T-cell (primary cell): ENCODE results near the gene CUTA. TPM values are rescaled to one million over a fixed set of nuclear protein-coding genes. Genes with fewer than 3 reads are reported as not detected.

Source experiments
- ATAC-seq, 4 experiments: fragments of 200-7000 bp in 3 of 4; fragments of 150-1000 bp in 1 of 4; cut with Tn5 transposase; replicated peaks in 1 of 4; 1 replicate in 3 of 4; 2 replicates in 1 of 4; pipeline ENCODE4 v1.10.0; 2021; ENCODE audit warnings: moderate library complexity in 3 of 4, mild to moderate bottlenecking in 2 of 4, moderate number of reproducible peaks in 1 of 4
- CTCF ChIA-PET, 2 donors: fragments of 300-600 bp; sonication (Branson Sonifier 250); formaldehyde crosslinking; loops; one replicate each; lab custom pipeline; 2022; ENCODE audit warnings: antibody characterized with exemption in 2 of 2; lab: Charles Lee
- POLR2A ChIA-PET, 2 donors: fragments of 300-600 bp; sonication (Branson Sonifier 250); formaldehyde crosslinking; loops; one replicate each; lab custom pipeline; 2022; ENCODE audit warnings: antibody characterized with exemption in 2 of 2; lab: Charles Lee
- DNase-seq, 35 experiments: peaks; one replicate each; pipeline versions ENCODE4 v3.0.0 to v3.0.0-alpha.2; 2013 to 2023
- H3K27ac ChIP-seq: one replicate; pipeline ENCODE4 v1.5.1; 2013; ENCODE audit warnings: low read length
- H3K27me3 ChIP-seq, 2 experiments: replicated peaks in 1 of 2; 1 replicate in 1 of 2; 2 replicates in 1 of 2; pipeline versions ENCODE4 v1.6.1 to v1.7.0; 2013; ENCODE audit warnings: low read length in 1 of 2, mixed read lengths in 1 of 2; ENCODE audit not compliant: control insufficient read depth in 2 of 2, insufficient read depth in 2 of 2; ENCODE audit errors: extremely low read depth in 1 of 2
- H3K36me3 ChIP-seq, 2 donors: 1 replicate in 1 of 2; 2 replicates in 1 of 2; pipeline versions ENCODE4 v1.6.1 to v1.7.0; 2013; ENCODE audit warnings: low read length in 1 of 2; ENCODE audit not compliant: control insufficient read depth in 2 of 2, insufficient read depth in 1 of 2; ENCODE audit errors: extremely low read depth in 1 of 2
- H3K4me1 ChIP-seq, 2 experiments: 1 replicate in 1 of 2; 2 replicates in 1 of 2; pipeline versions ENCODE4 v1.6.1 to v1.7.0; 2013; ENCODE audit warnings: low read length in 2 of 2, mixed read lengths in 1 of 2; ENCODE audit not compliant: insufficient read depth in 2 of 2, control insufficient read depth in 1 of 2; ENCODE audit errors: extremely low read depth in 1 of 2
- H3K4me3 ChIP-seq, 2 donors: 1 replicate in 1 of 2; 2 replicates in 1 of 2; pipeline versions ENCODE4 v1.5.1 to v1.7.0; 2013; ENCODE audit warnings: mild to moderate bottlenecking in 2 of 2, low read length in 1 of 2, moderate library complexity in 1 of 2; ENCODE audit not compliant: control insufficient read depth in 1 of 2; ENCODE audit errors: extremely low read depth in 1 of 2
- H3K9me3 ChIP-seq: 2 replicates; pipeline ENCODE4 v1.7.0; 2013
- H3K27ac Mint-ChIP-seq, 2 donors: one replicate each; pipeline ENCODE4 v1.8.0; 2020 to 2021; ENCODE audit warnings: mild to moderate bottlenecking in 2 of 2, mixed read lengths in 2 of 2
- H3K27me3 Mint-ChIP-seq, 2 donors: one replicate each; pipeline ENCODE4 v1.8.0; 2021 to 2022; ENCODE audit warnings: mixed read lengths in 2 of 2
- H3K36me3 Mint-ChIP-seq: one replicate; pipeline ENCODE4 v1.8.0; 2021; ENCODE audit warnings: mixed read lengths
- H3K4me1 Mint-ChIP-seq, 3 donors: one replicate each; pipeline ENCODE4 v1.8.0; 2020 to 2022; ENCODE audit warnings: mixed read lengths in 3 of 3, mild to moderate bottlenecking in 1 of 3
- H3K4me3 Mint-ChIP-seq, 3 donors: one replicate each; pipeline ENCODE4 v1.8.0; 2020 to 2022; ENCODE audit warnings: mild to moderate bottlenecking in 3 of 3, mixed read lengths in 3 of 3, moderate library complexity in 3 of 3
- H3K9me3 Mint-ChIP-seq, 3 donors: one replicate each; pipeline ENCODE4 v1.8.0; 2020 to 2022; ENCODE audit warnings: mixed read lengths in 3 of 3
- WGBS: methylation state at CpG from one replicate; pipeline ENCODE4 v1.1.5; 2013; ENCODE audit warnings: missing lambda C conversion rate; ENCODE audit not compliant: insufficient coverage; 5-methylcytosine and 5-hydroxymethylcytosine counted together
- total RNA-seq, 35 experiments: library from RNA in 6 of 35; stranded (reverse) in 6 of 35; fragments of 120-200 nt in 1 of 35; gene quantifications; one replicate each; pipeline versions ENCODE4 v1.2.1 to v1.2.4 and lab custom pipeline; 2013 to 2026

The CUTA gene
- total RNA-seq, 5 donors from 2014 or later (not counting 1 experiment from before 2014, with no cell fraction given): 169 to 184 (median 176) TPM

DNA sequence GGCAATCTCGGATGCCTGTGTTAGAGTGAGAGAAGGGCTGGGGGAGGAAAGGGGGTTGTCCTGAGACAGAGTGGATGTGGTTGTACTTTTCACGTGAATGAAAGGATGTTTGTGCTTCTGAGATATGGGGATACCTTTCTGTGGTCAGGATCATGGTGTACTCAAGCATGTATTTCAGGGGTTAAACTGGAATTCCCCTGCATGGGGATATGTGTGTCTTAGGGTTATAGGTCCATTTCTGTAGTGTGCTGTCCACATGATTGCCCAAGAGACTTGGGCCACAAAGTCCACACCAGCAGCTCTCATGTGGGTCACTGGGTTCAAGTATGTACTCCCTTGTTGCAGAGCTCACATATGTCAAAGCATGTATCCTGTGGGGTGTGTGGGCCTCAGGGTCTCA, 12.4 kb upstream of the CUTA start:
- peaks cover 9% of the 10 kb centered on the region for H3K36me3 Mint-ChIP-seq
- H3K36me3 ChIP-seq: peaks cover 0 to 14% of the 10 kb centered on the region in 2 donors
- peaks cover 43 to 73% of the 10 kb centered on the region in 2 experiments for H3K4me1 ChIP-seq
- no peaks in the 10 kb centered on the region for H3K27me3 Mint-ChIP-seq
- ATAC-seq (peak in 1 of 4 experiments; percentile 1), DNase-seq (peak in 4 of 35 experiments; percentile 14 to 47 (median 38))
- H3K4me3 ChIP-seq: peak overlapping the region; percentile 41 to 50
- H3K27me3 ChIP-seq: no peaks in the 10 kb centered on the region
- H3K27ac Mint-ChIP-seq: peak overlapping the region; percentile 90 to 95
- H3K4me3 Mint-ChIP-seq: peak overlapping the region; percentile 85 to 97 (median 87)
- ChIA-PET POLR2A (interaction anchor here (0.7 to 1.5 kb wide), 4 partner anchors 13 to 1327 kb away, joined by 3 to 6 read pairs (median 4); partner anchors contain the start of genes SNRPC (in 1 of the 2) and ZBTB9 (in 1 of the 2)), CTCF (interaction anchor here in 1 of 2 donors (0.5 to 3.1 kb wide), 8 partner anchors 12 to 1916 kb away, joined by 3 to 18 read pairs (median 4); partner anchors contain the start of genes CUTA and ZBTB9)
- H3K4me1 Mint-ChIP-seq: peaks cover 65 to 78% (median 76%) of the 10 kb centered on the region in 3 donors
- 6% methylated on average over 2 of the region's 2 CpGs for WGBS
- H3K27ac ChIP-seq: peak overlapping the region; percentile 88
- no peaks in the 10 kb centered on the region for H3K9me3 ChIP-seq
- H3K9me3 Mint-ChIP-seq: no peaks in the 10 kb centered on the region

DNA sequence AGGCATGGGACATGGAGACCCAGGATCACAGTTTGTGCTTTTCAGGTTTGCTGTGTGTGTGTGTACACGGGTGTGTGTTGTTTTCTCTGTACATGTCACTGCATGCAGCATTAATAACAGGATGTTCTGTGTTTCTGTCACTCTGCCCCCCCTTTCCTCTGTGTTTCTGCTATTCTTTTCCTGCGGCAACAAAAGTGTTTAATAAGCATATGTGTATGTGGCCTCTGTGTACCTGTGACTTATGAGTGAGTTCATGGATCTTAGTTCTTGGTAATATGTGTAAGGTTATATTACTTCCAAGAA, 11.8 kb upstream of the CUTA start:
- Histone ChIP-seq H3K27ac (peak overlapping the region; percentile 88), H3K4me3 (peak overlapping the region; percentile 16 to 71), H3K36me3 (peaks cover 0 to 10% of the 10 kb centered on the region in 2 donors), H3K9me3 (no peaks in the 10 kb centered on the region), H3K4me1 (peaks cover 47 to 79% of the 10 kb centered on the region in 2 experiments), H3K27me3 (no peaks in the 10 kb centered on the region)
- no CpG with 5 or more reads among the region's 2 CpGs for WGBS
- peak in 12 of 35 experiments; percentile 12 to 59 (median 37) for DNase-seq
- ATAC-seq: peak in 2 of 4 experiments; percentile 9 to 10
- H3K4me1 Mint-ChIP-seq: peaks cover 72 to 84% (median 83%) of the 10 kb centered on the region in 3 donors
- H3K27ac Mint-ChIP-seq: peak overlapping the region; percentile 90 to 95
- H3K36me3 Mint-ChIP-seq: peaks cover 6% of the 10 kb centered on the region
- POLR2A ChIA-PET: no interaction called here
- H3K27me3 Mint-ChIP-seq: no peaks in the 10 kb centered on the region
- CTCF ChIA-PET: interaction anchor here in 1 of 2 donors (0.6 to 3.1 kb wide), 4 partner anchors 12 to 198 kb away, joined by 3 to 18 read pairs (median 8); partner anchors contain the start of genes CUTA and ZBTB9
- H3K9me3 Mint-ChIP-seq: no peaks in the 10 kb centered on the region
- H3K4me3 Mint-ChIP-seq: peak overlapping the region; percentile 85 to 97 (median 87)

DNA sequence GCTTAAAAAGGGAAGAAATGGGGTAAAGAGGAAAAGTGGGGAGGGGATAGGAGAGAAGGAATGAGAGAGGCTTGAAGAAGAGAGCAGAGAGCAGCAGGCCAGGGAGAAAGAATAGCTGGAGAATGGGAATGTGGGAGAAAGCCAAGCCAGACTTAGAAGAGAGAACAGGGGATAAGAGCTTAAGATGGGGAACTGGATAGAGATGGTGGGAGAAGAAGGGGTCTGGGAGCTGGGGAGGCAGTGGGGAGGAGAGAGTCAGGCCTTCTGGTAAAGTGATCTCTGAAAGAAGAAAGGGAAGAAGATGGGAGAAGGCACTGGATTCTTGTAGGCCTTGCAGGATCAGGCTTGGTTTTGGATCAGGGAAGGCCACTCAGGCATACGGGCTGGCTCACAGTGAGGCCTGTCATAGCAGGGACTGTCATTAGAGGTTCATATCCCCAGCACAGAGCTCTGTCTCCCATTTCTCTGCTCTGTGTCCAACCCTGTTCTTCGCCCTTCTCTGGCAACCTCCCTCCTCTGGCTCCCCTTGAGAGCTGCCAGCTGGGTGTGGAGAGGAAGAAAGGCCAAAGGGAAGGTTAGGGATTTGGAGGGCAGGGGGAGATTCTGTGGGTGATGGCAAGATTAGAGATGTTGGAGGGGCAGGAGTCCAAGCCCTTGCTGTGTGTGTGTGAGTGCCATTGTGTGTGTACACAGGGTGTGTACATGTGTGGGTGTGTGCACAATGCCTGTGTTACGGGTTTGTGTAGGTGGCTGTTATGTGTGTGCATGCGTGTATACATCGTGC, 11.3 kb upstream of the CUTA start:
- Histone ChIP-seq H3K9me3 (no peaks in the 10 kb centered on the region), H3K27ac (peak overlapping the region; percentile 88), H3K4me3 (peak overlapping the region; percentile 68 to 71), H3K27me3 (no peaks in the 10 kb centered on the region), H3K36me3 (peaks cover 0 to 10% of the 10 kb centered on the region in 2 donors), H3K4me1 (peaks cover 47 to 84% of the 10 kb centered on the region in 2 experiments)
- 37% methylated on average over 3 of the region's 5 CpGs for WGBS
- DNase-seq (peak in 1 of 35 experiments; percentile 27), ATAC-seq (no peak)
- H3K36me3 Mint-ChIP-seq: peaks cover 6% of the 10 kb centered on the region
- H3K4me3 Mint-ChIP-seq: peak overlapping the region; percentile 85 to 97 (median 87)
- no peaks in the 10 kb centered on the region for H3K9me3 Mint-ChIP-seq
- peaks cover 76 to 88% (median 86%) of the 10 kb centered on the region in 3 donors for H3K4me1 Mint-ChIP-seq
- CTCF ChIA-PET: interaction anchor here (0.6 to 3.1 kb wide), 7 partner anchors 11 to 197 kb away, joined by 3 to 18 read pairs (median 4); partner anchors contain the start of genes CUTA (in 1 of the 2) and ZBTB9 (in 1 of the 2)
- peak overlapping the region; percentile 90 to 95 for H3K27ac Mint-ChIP-seq
- no peaks in the 10 kb centered on the region for H3K27me3 Mint-ChIP-seq
- POLR2A ChIA-PET: no interaction called here

DNA sequence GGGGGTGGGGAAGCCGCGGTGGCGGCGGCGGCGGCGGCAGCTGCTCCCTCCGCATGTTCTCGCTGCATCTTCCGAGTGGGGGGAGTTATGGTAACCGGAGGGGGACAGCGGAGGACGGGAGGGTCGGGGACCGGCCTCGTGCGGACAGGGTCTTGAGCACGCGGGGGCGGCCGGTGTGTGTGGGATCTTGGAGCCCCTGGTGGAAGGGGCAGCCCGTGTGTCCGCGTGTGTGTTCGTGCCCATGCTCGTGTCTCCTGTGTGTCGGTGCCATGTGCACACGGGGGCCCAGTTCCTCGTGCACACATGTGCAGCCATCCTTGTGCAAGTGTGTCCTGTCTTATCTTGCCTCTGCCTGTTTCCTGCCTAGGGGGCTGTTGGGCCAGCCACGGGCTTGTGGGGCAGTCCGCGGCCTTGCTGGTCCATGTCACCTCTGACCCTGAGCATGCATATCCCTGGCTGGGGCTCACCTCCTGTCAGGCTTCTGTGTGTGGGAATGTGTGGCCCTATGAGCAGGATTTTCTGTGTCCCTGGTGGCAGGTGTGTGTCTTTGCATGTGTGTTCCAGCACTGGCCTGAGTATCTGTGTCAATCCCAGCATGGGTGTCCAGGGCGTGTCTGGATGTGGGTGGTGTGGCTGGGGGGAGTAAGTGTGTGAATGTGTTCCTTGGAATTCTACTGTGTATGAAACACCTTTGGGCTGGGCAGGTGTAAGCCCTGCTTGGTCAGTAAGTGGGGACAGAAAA, 10.5 kb upstream of the CUTA start:
- peak overlapping the region; percentile 68 to 71 for H3K4me3 ChIP-seq
- Mint-ChIP-seq H3K4me1 (peaks cover 78 to 87% (median 86%) of the 10 kb centered on the region in 3 donors), H3K27me3 (no peaks in the 10 kb centered on the region), H3K9me3 (no peaks in the 10 kb centered on the region), H3K27ac (peak overlapping the region; percentile 90 to 95), H3K36me3 (peaks cover 6% of the 10 kb centered on the region), H3K4me3 (peak overlapping the region; percentile 85 to 97 (median 87))
- H3K4me1 ChIP-seq: peaks cover 47 to 84% of the 10 kb centered on the region in 2 experiments
- ATAC-seq (peak in 2 of 4 experiments; percentile 4 to 6), DNase-seq (peak in 8 of 35 experiments; percentile 7 to 60 (median 30))
- H3K36me3 ChIP-seq: peaks cover 0 to 10% of the 10 kb centered on the region in 2 donors
- CTCF ChIA-PET: interaction anchor here (0.6 to 3.1 kb wide), 4 partner anchors 10 to 99 kb away, joined by 3 to 12 read pairs (median 5); partner anchors contain the start of gene CUTA (in 1 of the 2)
- H3K9me3 ChIP-seq: no peaks in the 10 kb centered on the region
- POLR2A ChIA-PET: no interaction called here
- no peaks in the 10 kb centered on the region for H3K27me3 ChIP-seq
- WGBS: 7% methylated on average over 23 of the region's 33 CpGs
- peak overlapping the region; percentile 88 for H3K27ac ChIP-seq

DNA sequence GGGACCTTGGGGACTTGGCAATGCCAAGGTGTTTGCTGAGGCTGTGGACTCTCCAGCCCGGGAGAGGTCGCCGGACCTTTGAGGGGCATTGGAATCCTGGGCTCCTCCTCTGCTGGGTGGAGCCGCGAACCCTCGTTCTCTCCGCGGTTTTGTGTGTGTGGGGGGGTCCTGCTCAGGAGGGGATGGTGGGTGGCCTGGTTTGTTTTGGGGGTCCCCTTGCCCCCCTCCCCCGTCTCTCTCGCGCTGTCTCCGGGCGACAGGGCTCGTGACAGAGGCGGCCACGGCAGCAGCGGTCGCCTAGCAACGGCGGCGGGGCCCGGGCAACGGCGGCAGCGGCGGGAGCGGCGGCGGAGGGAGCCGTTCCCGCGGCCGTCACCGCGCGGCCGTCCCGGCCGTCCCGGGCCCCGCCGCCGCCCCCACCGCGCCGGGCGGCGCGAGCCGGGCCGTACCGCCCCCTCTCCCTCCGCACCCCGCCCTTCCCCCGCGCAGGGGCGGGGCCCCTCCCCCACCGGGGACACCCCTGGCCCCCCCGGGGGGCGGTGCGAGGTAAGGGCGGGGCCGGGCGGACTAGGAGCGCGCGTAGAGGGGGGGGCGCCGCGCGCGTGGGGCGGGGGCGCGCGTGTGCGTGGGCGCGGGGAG, 9.8 kb upstream of the CUTA start:
- Histone ChIP-seq H3K36me3 (peaks cover 0 to 4% of the 10 kb centered on the region in 2 donors), H3K4me1 (peaks cover 44 to 77% of the 10 kb centered on the region in 2 experiments), H3K9me3 (no peaks in the 10 kb centered on the region), H3K27ac (peak overlapping the region; percentile 88), H3K4me3 (peak overlapping the region; percentile 67 to 68), H3K27me3 (no peaks in the 10 kb centered on the region)
- peak; percentile 8 to 16 (median 10) for ATAC-seq
- no peaks in the 10 kb centered on the region for H3K27me3 Mint-ChIP-seq
- H3K36me3 Mint-ChIP-seq: peaks cover 2% of the 10 kb centered on the region
- H3K4me3 Mint-ChIP-seq: peak overlapping the region; percentile 86 to 97 (median 87)
- 0% methylated on average over 17 of the region's 79 CpGs for WGBS
- H3K4me1 Mint-ChIP-seq: peaks cover 72 to 87% (median 84%) of the 10 kb centered on the region in 3 donors
- ChIA-PET CTCF (interaction anchor here in 1 of 2 donors (3.1 kb wide), 1 partner anchor 10 kb away, joined by 12 read pairs; the partner anchor contains the start of gene CUTA), POLR2A (no interaction called here)
- DNase-seq: peak in 28 of 35 experiments; percentile 22 to 78 (median 48)
- H3K27ac Mint-ChIP-seq: peak overlapping the region; percentile 84 to 96
- H3K9me3 Mint-ChIP-seq: no peaks in the 10 kb centered on the region
